Measurements from ENCODE around the gene LRFN5.
"Not testable (repeated sequence)": the region's sequence is repeated elsewhere in the genome, so short reads cannot be mapped to it uniquely, and the experiment has no call there.

LRFN5 gene

DNA sequence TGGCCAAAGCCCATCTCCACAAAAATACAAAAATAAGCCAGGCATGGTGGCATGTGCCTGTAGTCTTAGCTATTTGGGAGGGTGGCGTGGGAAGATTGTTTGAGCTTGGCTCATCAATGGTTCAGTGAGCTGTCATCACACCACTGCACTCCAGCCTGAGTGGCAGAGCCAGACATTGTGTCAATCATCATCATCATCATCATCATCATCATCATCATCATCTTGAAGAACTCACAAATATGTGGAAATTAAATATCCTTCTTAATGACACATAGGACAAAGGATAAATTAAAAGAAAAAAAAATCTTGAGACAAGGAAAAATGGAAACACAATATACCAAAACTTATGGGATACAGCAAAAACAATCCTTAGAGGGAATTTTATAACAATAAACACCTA is 132.5 kb downstream of the LRFN5 start:
- no peak for DNase-seq
- in situ Hi-C loops (cut with HindIII; ENCODE audit: low pct_ligation_motif_present, low sequenced_read_pairs) = no loop called here
- TF ChIP-seq, protein P1, sequence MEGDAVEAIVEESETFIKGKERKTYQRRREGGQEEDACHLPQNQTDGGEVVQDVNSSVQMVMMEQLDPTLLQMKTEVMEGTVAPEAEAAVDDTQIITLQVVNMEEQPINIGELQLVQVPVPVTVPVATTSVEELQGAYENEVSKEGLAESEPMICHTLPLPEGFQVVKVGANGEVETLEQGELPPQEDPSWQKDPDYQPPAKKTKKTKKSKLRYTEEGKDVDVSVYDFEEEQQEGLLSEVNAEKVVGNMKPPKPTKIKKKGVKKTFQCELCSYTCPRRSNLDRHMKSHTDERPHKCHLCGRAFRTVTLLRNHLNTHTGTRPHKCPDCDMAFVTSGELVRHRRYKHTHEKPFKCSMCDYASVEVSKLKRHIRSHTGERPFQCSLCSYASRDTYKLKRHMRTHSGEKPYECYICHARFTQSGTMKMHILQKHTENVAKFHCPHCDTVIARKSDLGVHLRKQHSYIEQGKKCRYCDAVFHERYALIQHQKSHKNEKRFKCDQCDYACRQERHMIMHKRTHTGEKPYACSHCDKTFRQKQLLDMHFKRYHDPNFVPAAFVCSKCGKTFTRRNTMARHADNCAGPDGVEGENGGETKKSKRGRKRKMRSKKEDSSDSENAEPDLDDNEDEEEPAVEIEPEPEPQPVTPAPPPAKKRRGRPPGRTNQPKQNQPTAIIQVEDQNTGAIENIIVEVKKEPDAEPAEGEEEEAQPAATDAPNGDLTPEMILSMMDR (IDR thresholded peaks at IDR 0.05; ENCODE audit: low read depth, low read length, missing control alignments) = no peak
- H3K27me3 ChIP-seq (replicated peaks) = no peaks in the 10 kb centered on the region
- no peak overlapping the region for H3K27ac ChIP-seq
- H3K36me3 ChIP-seq (replicated peaks) = no peaks in the 10 kb centered on the region
- H3K4me3 ChIP-seq (ENCODE audit: low read depth, low read length) = no peak overlapping the region

DNA sequence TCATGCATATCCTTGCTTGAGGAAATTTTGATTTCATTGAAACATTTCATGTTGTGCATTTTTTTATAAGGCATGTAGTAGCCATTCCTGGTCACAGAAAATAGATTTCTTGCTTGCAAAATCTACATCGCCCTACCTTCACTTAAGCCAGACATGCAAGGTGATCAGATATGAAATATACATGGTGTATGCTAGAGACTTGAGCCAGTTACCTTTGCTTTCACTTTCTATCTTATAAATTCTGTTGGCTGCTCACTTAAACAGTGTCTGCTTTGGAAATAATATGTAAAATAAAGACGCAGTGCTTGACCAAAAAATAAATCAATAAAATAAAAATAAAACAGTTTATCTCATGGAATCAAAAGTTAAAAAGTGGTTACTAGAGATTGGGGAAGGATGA is 136.5 kb downstream of the LRFN5 start:
- no peak for DNase-seq
- TF ChIP-seq, protein P1 (IDR thresholded peaks at IDR 0.05; ENCODE audit: low read depth, low read length, missing control alignments) = no peak
- Histone ChIP-seq H3K27ac (no peak overlapping the region), H3K27me3 (replicated peaks) (no peaks in the 10 kb centered on the region), H3K4me3 (ENCODE audit: low read depth, low read length) (no peak overlapping the region), H3K36me3 (replicated peaks) (no peaks in the 10 kb centered on the region)
- in situ Hi-C loops (cut with HindIII; ENCODE audit: low pct_ligation_motif_present, low sequenced_read_pairs) = no loop called here

DNA sequence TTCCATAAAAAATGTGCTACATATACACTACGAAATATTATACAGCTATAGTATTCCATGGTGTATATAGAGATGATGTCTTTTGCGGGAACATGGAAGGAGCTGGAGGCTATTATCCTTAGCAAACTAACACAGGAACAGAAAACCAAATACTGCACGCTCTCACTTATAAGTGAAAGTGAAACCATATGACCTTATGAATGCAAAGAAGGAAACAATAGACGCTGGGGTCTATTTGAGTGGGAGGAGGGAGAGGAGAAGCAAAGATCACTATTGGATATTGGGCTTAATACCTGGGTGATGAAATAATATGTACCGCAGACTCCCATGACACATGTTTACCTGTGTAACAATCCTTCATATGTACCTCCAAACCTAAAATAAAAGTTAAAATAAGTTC is 142.8 kb downstream of the LRFN5 start:
- Histone ChIP-seq H3K36me3 (replicated peaks) (no peaks in the 10 kb centered on the region), H3K27ac (no peak overlapping the region), H3K27me3 (replicated peaks) (no peaks in the 10 kb centered on the region), H3K4me3 (ENCODE audit: low read depth, low read length) (peak overlapping the region; percentile 4)
- DNase-seq = peak; percentile 14
- TF ChIP-seq, protein P1 (IDR thresholded peaks at IDR 0.05; ENCODE audit: low read depth, low read length, missing control alignments) = no peak
- in situ Hi-C loops (cut with HindIII; ENCODE audit: low pct_ligation_motif_present, low sequenced_read_pairs) = no loop called here

DNA sequence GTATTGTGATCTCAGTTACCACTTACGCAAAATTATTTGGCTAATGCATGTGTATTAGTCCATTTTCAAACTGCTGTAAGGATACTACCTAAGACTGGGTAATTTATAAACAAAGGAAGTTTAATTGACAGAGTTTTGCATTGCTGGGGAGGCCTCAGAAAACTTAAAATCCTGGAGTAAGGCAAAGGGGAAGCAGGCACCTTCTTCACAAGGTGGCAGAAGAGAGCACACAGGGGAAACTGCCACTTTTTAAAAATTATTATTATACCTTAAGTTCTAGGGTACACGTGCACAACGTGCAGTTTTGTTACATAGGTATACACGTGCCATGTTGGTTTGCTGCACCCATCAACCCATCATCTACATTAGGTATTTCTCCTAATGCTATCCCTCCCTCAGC is 143.9 kb downstream of the LRFN5 start:
- H3K4me3 ChIP-seq (ENCODE audit: low read depth, low read length); in situ Hi-C loops (cut with HindIII; ENCODE audit: low pct_ligation_motif_present, low sequenced_read_pairs); DNase-seq; H3K27ac ChIP-seq; H3K27me3 ChIP-seq (replicated peaks); H3K36me3 ChIP-seq (replicated peaks): not testable (repeated sequence)
- TF ChIP-seq, protein P1 (IDR thresholded peaks at IDR 0.05; ENCODE audit: low read depth, low read length, missing control alignments) = peak; percentile 56

DNA sequence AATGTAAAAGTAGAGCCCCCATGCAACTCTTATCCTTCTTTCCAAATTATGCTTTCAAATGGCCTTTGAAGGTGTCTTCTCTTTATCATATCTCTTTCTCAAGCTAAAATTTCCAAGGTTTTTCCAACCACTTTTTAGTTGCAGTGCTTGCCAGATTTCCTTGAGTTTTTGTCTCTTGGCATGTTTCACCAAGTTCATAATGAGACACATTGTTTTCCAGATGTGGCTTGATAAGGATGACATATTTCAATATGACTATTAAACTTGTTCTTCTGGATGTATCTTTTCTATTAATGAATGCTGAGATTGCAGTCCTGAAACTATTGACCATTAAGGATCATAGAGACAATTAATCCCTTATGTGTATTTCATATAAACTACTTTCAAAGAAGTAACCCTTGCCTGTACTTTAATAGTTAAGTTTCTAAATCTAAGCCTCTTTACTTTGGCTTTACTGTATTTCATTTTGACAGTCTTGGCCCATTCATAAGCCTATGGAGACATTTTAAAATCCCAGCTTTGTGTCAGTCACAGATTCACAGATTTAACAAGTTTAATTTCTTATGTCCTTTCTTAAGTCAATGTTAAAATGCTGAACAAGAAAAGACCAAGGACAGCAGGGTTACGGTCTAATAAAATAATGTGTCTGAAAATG is 151.5 kb downstream of the LRFN5 start:
- in situ Hi-C loops (cut with HindIII; ENCODE audit: low pct_ligation_motif_present, low sequenced_read_pairs) = no loop called here
- no peak overlapping the region for H3K4me3 ChIP-seq (ENCODE audit: low read depth, low read length)
- H3K27me3 ChIP-seq (replicated peaks) = no peaks in the 10 kb centered on the region
- TF ChIP-seq, protein P1 (IDR thresholded peaks at IDR 0.05; ENCODE audit: low read depth, low read length, missing control alignments) = no peak
- no peak overlapping the region for H3K27ac ChIP-seq
- no peaks in the 10 kb centered on the region for H3K36me3 ChIP-seq (replicated peaks)
- no peak for DNase-seq

DNA sequence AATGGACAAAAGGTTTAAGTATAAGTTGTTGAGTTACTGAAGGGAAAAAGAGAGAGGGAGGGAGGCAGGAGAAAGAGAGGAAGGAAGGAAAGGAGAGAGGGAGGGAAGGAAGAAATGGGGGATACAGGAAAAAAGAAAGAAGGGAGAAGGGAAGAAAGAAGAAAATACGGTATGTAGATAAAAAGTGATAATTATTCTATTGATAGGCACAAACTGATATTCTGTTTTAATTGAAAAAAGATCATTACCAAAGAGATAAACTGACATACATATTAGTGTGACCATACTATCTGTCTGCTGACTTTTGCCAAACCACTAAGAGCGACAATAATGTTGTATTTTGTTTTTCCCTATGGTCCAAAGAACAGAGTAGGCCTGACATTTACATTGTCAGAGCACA is 154.5 kb downstream of the LRFN5 start:
- Histone ChIP-seq H3K27me3 (replicated peaks) (no peaks in the 10 kb centered on the region), H3K27ac (no peak overlapping the region), H3K36me3 (replicated peaks) (no peaks in the 10 kb centered on the region), H3K4me3 (ENCODE audit: low read depth, low read length) (no peak overlapping the region)
- TF ChIP-seq, protein P1 (IDR thresholded peaks at IDR 0.05; ENCODE audit: low read depth, low read length, missing control alignments) = no peak
- in situ Hi-C loops (cut with HindIII; ENCODE audit: low pct_ligation_motif_present, low sequenced_read_pairs) = no loop called here
- DNase-seq = no peak
